Stomach smooth muscle (tissue), 2 donors: ENCODE measurements around the gene VASP.

Source experiments
- H3K27ac ChIP-seq: one replicate; pipeline ENCODE4 v1.7.0; 2013; ENCODE audit warnings: mild to moderate bottlenecking, low read length, inconsistent platforms
- H3K27me3 ChIP-seq, 2 donors: one replicate each; pipeline ENCODE4 v1.7.0; 2013; ENCODE audit warnings: low read length in 2 of 2; ENCODE audit not compliant: insufficient read depth in 2 of 2, control insufficient read depth in 1 of 2
- H3K36me3 ChIP-seq, 2 donors: one replicate each; pipeline ENCODE4 v1.7.0; 2013; ENCODE audit warnings: low read length in 2 of 2; ENCODE audit not compliant: control insufficient read depth in 2 of 2, insufficient read depth in 2 of 2
- H3K4me1 ChIP-seq: one replicate; pipeline ENCODE4 v1.7.0; 2013; ENCODE audit warnings: low read length; ENCODE audit not compliant: control insufficient read depth, insufficient read depth
- H3K4me3 ChIP-seq, 2 donors: one replicate each; pipeline ENCODE4 v1.7.0; 2013; ENCODE audit warnings: low read length in 2 of 2
- H3K9ac ChIP-seq, 2 donors: one replicate each; pipeline ENCODE4 v1.7.0; 2013; ENCODE audit warnings: low read length in 2 of 2, mild to moderate bottlenecking in 1 of 2
- H3K9me3 ChIP-seq, 2 donors: one replicate each; pipeline ENCODE4 v1.7.0; 2013; ENCODE audit warnings: low read length in 2 of 2; ENCODE audit not compliant: control insufficient read depth in 2 of 2
- donor health status: healthy.
- donor health status: Pancreatic carcinoma.

Gene VASP

GRCh38 chr19:45518469-45518826 lies 11.2 kb downstream of the VASP start:
- peaks cover 23 to 30% of the 10 kb centered on the region in 2 donors for H3K36me3 ChIP-seq
- H3K4me3 ChIP-seq = no peak overlapping the region
- peaks cover 25% of the 10 kb centered on the region for H3K4me1 ChIP-seq
- H3K9ac ChIP-seq = no peak overlapping the region
- H3K9me3 ChIP-seq = no peaks in the 10 kb centered on the region
- no peak overlapping the region for H3K27ac ChIP-seq
- no peaks in the 10 kb centered on the region for H3K27me3 ChIP-seq

- Histone ChIP-seq H3K4me1 (peaks cover 7% of the 10 kb centered on the region), H3K27ac (no peak overlapping the region), H3K27me3 (no peaks in the 10 kb centered on the region), H3K9me3 (no peaks in the 10 kb centered on the region), H3K36me3 (peaks cover 34 to 36% of the 10 kb centered on the region in 2 donors), H3K4me3 (no peak overlapping the region), H3K9ac (no peak overlapping the region)
Measured at GRCh38 chr19:45522010-45522941, 15.0 kb downstream of the VASP start.

- Histone ChIP-seq H3K36me3 (peaks cover 27 to 30% of the 10 kb centered on the region in 2 donors), H3K4me3 (no peak overlapping the region), H3K9ac (no peak overlapping the region), H3K9me3 (no peaks in the 10 kb centered on the region), H3K4me1 (peaks cover 18% of the 10 kb centered on the region), H3K27me3 (no peaks in the 10 kb centered on the region), H3K27ac (no peak overlapping the region)
Measured at GRCh38 chr19:45523642-45524256, 16.5 kb downstream of the VASP start.

GRCh38 chr19:45524575-45525129 lies 17.4 kb downstream of the VASP start:
- Histone ChIP-seq H3K27me3 (peaks cover 0 to 2% of the 10 kb centered on the region in 2 donors), H3K27ac (no peak overlapping the region), H3K9me3 (no peaks in the 10 kb centered on the region), H3K9ac (no peak overlapping the region), H3K36me3 (peaks cover 27 to 30% of the 10 kb centered on the region in 2 donors), H3K4me1 (peaks cover 25% of the 10 kb centered on the region), H3K4me3 (no peak overlapping the region)

- Histone ChIP-seq H3K27me3 (peaks cover 2 to 3% of the 10 kb centered on the region in 2 donors), H3K9me3 (no peaks in the 10 kb centered on the region), H3K4me3 (no peak overlapping the region), H3K4me1 (peaks cover 25% of the 10 kb centered on the region), H3K9ac (no peak overlapping the region), H3K36me3 (peaks cover 20 to 23% of the 10 kb centered on the region in 2 donors), H3K27ac (no peak overlapping the region)
Measured at GRCh38 chr19:45526143-45526542, 18.9 kb downstream of the VASP start.

- Histone ChIP-seq H3K9me3 (no peaks in the 10 kb centered on the region), H3K36me3 (peaks cover 18 to 19% of the 10 kb centered on the region in 2 donors), H3K9ac (no peak overlapping the region), H3K27ac (no peak overlapping the region), H3K4me3 (no peak overlapping the region), H3K4me1 (peaks cover 25% of the 10 kb centered on the region), H3K27me3 (peaks cover 2 to 5% of the 10 kb centered on the region in 2 donors)
Measured at GRCh38 chr19:45526971-45527370, 19.7 kb downstream of the VASP start.

GRCh38 chr19:45527731-45528130 lies 20.5 kb downstream of the VASP start:
- Histone ChIP-seq H3K27ac (no peak overlapping the region), H3K36me3 (peaks cover 15 to 17% of the 10 kb centered on the region in 2 donors)

GRCh38 chr19:45528149-45528743 lies 21.0 kb downstream of the VASP start:
- H3K4me3 ChIP-seq = peak overlapping the region in 1 of 2 donors; percentile 63
- peaks cover 2 to 5% of the 10 kb centered on the region in 2 donors for H3K27me3 ChIP-seq
- H3K27ac ChIP-seq = no peak overlapping the region
- peaks cover 25% of the 10 kb centered on the region for H3K4me1 ChIP-seq
- no peaks in the 10 kb centered on the region for H3K9me3 ChIP-seq
- H3K9ac ChIP-seq = no peak overlapping the region
- peaks cover 13 to 16% of the 10 kb centered on the region in 2 donors for H3K36me3 ChIP-seq

More at GRCh38 chr19:45527731-45528130, 20.5 kb downstream of the VASP start:
- Histone ChIP-seq H3K4me1 (peaks cover 25% of the 10 kb centered on the region), H3K9me3 (no peaks in the 10 kb centered on the region), H3K4me3 (no peak overlapping the region), H3K9ac (no peak overlapping the region), H3K27me3 (peaks cover 2 to 5% of the 10 kb centered on the region in 2 donors)

GRCh38 chr19:45528744-45529419 lies 21.6 kb downstream of the VASP start:
- Histone ChIP-seq H3K9me3 (no peaks in the 10 kb centered on the region), H3K27ac (no peak overlapping the region), H3K27me3 (peaks cover 2 to 5% of the 10 kb centered on the region in 2 donors), H3K4me1 (peaks cover 25% of the 10 kb centered on the region), H3K9ac (no peak overlapping the region), H3K36me3 (peaks cover 13 to 16% of the 10 kb centered on the region in 2 donors), H3K4me3 (peak overlapping the region in 1 of 2 donors; percentile 63)

GRCh38 chr19:45529420-45529785 lies 22.1 kb downstream of the VASP start:
- peaks cover 10 to 12% of the 10 kb centered on the region in 2 donors for H3K36me3 ChIP-seq
- peak overlapping the region in 1 of 2 donors; percentile 63 for H3K4me3 ChIP-seq
- H3K27ac ChIP-seq = no peak overlapping the region
- no peak overlapping the region for H3K9ac ChIP-seq
- peaks cover 2 to 5% of the 10 kb centered on the region in 2 donors for H3K27me3 ChIP-seq
- H3K9me3 ChIP-seq = no peaks in the 10 kb centered on the region
- H3K4me1 ChIP-seq = peaks cover 25% of the 10 kb centered on the region
